HG03045 (cell line): ENCODE measurements around the gene GLI2.

Source experiments
- ATAC-seq: cut with Tn5 transposase; IDR thresholded peaks from one replicate; pipeline ENCODE4 v1.9.1; 2021; ENCODE audit warnings: mild to moderate bottlenecking, moderate library complexity; ENCODE audit not compliant: unreplicated experiment

The GLI2 gene

DNA sequence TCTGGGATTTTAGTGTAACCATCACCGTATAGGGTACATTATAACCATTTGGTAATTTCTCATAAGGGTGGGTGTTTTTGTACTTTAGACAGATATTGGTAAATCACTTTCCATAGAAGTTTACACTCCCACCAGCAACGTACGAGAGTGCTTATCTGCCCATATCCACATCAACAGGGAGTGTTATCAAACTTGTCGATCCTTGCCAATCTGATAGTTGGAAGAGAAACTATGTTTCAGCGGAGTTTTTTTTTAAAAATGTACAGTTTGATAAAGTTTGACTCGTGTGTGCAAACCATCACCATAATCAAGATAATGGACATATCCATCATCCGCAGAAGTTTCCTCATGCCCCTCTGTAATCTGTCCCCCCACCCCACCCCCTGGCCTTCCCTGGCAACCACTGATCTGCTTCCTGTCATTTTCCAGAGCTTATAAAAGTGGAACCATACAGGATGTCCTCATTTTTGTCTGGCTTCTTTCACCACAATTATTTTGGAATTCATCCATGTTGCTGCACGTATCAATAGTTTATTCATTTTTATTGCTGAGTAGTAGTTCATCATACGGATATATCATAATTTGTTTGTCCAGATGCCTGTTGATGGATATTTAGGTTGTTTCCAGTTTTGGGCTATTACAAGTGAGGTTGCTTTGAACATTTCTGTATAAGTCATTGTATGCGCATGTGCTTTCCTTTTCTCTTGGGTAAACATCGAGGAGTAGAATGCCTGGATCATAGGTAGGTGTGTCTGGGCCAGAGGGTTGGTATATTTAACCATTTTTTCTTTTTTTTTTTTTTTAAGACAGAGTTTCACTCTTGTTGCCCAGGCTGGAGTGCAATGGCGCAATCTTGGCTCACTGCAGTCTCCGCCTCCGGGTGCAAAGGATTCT lies 18.6 kb downstream of the GLI2 start:
- ATAC-seq, result no peak

DNA sequence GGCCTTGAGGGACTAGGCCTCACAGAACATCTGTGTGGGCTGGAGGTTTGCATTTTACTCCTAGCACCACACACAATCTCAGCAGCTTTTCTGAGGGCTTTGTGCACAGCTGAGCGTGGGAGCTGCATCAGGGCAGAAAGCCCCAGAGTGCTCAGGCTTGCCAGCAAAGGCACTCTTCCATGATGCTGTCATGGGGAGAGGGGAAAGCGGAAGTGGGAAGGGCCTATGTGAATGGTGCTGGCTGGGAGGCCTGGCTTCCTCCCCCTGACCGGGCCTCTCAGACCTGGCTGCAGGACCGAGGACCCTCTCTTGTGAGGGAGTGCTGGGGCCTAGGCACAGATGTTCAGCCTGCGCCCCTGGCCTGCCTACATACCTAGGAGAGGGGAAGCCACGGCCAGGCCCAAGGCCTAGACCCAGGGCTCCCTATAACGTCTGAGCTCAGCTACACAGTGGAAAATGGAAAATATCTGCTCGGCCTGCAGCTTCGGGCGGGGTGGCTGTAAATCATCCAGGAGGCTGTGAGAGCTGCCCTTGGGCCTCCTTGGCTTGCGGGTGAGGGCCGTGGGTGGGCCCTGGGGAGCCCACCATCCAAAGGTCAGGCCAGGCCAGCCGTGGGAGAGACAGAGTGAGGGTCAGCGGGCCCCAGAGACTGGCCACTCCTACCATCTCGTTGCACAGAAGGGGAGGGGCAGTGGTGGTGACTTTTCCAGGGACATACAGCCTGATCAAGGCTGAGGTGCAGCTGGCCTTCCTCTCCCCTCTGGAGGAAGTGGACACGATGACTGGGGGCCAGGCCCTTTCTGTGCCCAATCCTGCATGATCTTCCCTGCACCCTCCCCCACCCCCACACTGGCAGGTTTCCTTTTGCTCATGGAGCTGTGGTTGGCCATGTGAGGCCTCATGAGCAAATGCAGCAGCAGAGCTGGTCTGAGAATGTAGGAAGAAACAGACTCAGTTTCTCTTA lies 22.8 kb downstream of the GLI2 start:
- ATAC-seq, result no peak

DNA sequence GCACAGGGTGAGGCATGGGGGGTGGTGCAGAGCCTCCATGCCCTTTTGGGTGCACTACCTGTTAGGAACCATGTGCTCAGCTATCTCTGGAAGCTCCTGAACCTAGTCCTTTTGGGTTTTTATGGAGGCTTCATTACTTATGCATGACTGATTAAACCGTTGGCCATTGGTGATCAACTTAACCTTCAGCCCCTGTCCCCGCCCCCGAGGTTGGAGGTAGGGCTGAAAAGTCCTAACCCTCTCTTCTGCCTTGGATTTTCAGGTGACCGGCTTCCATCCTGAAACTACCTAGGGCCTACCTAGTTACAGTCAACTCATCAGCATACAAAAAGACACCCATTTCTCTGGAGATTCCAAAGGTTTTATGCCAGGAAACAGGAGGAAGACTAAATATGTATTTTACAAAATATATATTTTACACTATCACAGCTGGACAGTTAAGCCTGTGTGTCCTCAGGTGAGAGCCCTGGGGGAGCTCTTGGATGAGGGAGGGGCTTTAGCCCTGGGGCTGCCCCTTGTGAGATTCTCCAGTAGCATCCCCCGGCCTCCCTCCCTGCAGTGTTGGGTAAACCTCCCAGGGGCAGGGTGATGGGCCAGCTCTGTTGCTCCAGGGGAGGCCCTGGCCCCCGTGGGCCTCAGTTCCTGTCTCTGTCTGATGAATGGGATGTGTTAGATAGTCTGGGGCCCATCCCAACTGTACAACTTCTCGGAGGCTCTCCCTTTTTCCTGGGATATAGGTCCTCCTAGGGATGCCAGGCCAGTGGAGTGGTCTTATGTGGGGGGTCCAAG lies 24.1 kb downstream of the GLI2 start:
- no peak for ATAC-seq

DNA sequence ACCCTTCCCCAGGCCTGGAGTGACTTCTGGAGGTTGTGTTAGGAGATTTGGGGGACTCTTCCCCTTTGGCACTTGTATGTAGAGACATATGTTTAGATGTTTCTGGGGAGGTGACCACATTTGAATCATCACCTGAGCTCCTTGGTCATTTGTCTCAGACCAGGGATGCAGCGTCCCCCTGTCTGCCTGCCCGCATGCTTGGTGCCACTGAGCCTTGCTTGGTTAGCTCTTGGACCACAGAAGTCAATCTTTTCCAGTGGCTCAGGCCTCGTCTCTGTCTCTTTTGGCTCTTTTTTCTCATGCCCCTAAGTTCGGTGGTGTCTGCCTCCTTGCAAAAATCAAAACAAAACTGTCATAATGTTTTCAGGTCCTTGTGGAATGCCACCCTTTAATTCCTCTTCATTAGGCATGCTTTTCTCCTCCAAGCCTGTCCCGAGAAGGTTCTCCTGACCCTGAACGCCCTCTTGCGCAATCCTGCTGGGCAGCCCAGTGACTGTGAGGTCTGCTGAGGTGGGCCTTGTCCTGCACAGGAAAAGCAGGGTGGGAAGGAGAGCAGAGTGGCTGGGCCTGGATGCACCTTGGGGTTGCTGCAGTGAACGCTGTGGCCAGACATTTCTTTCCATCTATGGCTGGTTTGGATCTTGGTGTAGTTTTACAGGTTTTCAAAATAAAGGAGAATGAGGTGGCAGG lies 24.9 kb downstream of the GLI2 start:
- ATAC-seq, result no peak

DNA sequence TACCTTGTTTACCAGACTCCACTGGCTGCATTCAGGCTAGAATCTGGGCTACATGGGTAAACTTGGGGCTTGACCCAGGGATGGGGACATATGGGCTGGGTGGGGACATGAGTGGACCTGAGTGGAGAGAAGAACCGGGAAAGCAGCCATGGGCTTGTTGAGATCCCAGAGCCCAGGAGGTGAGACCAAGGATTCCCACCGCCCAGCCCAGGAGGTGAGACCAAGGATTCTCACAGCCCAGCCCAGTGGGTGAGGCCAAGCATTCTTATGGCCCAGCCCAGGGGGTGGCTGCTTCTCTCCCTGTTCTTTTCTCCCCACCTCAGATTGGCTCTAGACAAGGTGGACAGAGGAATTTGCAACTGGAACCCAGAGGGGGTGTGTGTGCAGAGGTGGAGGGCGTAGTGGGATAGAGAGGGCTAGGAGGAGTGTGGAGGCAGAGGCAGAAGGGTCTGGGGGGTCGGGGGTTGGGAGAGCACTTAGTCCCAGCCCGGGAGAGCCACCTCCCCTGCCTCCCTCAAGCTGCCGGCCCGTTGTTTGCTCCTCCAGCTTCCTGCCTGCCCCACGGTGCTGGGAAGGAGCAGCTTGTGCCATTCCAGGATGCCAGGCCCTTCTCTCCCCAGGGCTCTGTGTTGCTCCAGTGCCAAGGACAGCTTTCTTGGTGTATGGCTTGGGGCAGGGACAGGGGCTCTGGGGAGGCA lies 25.6 kb downstream of the GLI2 start:
- ATAC-seq, result no peak

DNA sequence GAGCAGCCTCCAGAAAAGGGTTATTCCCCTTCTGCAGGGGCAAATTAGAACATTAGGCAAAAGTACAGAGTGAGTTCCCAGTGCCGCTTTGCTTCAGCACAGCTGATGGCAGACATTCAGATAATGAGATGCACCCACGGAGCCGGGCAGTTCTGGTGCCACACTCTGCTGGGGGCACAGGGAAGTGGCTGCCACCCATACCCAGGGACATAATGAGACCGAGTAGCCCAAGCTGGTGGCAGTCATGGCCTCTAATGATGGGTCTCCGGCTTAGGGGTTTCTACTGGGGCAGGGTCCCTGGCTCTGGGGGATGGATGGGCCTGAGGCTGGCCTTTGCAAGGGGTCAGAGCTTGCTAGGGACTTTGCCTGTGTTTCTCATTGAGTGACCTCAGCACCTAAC lies 26.2 kb downstream of the GLI2 start:
- no peak for ATAC-seq

DNA sequence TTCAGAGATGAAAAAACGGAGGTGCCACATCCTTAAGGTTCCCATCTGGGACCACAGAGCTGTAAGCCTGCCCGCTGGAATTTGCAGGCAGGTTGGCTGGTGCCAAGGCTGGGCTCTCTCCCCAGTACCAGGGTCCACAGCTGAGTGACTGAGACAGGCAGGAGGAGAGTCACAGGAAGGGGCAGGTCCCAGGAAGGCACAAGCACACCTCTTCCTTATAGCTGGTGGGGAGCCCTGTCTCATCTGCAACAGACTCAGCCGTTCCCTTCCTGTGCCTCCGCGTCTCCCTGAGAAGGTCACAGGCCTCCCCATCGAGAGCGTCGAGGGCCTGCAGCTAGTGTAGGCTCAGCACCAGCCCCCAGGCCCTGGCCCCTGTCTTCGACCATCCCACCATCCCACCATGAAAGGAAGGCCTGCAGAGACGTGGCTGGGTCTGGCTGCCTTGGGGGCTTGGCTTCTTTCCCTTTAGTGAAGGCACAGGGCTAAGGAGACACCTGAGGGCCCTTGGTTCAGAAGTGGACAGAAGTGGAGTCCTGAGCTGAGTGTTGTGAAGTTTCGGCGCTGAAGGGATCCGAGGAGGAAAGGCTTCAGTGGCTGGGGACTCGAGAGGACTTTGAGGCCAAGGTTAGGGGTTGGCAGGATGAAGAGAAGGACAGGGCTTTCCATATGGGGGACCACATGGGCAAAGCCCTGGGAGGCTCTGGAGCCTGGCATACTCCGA lies 26.8 kb downstream of the GLI2 start:
- ATAC-seq, result no peak

DNA sequence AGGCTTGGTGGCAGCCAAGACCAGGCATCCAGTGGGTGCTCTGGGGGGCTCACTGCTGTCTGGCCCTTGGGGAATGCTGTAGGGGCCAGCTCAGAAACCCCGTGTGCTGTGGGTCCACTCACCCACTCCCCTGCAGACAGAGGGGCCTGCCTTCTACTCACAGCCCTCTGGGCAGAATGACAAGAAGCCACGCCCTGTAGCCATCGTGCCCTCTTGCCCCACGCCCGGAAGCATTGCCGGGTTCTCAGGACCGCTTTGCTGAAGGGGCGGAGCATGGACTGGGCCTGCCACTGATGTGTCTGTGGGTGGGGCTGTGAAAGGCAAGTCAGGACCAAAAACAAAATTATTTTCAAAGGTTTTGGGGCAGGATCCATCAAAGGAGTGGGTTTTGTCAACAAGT lies 27.8 kb downstream of the GLI2 start:
- no peak for ATAC-seq

DNA sequence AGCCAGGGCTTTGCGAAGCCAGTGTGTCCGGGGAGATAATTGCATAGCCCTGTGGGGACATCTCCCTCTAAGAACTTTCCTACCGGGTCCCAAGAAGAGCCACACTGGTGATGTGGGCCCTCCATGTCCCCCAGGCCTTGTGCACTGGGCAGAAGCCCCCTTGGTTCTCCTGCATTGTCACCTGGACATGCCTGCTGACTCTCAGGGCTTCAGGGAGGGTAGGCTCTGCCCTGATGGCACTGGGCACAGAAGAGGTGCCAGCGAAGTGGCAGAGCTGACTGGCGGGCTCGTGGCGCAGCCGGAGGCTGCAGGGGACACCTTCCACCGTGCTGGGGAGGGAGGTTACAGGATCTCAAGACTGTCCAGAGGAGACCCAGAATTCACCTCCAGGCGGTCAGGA lies 28.3 kb downstream of the GLI2 start:
- ATAC-seq, result no peak

DNA sequence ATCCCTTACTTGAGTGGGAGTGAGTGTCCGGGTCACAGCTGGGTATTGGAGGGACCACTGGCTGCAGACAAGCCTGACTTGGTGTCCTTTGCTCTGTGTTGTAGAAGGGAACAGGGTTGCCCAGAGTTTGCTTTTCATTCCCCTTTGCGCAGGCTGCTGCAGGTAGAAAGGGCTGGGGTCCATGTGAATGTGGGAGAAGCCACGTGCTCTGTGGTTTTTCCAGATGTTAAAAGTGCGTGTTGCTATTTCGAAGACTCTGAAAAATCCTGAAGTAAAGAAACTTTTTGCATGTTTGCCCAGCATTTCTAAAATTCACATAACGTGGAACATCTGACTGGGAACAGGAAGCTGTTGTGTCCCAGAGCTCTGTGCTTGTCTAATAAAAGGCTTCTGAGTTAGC lies 28.8 kb downstream of the GLI2 start:
- no peak for ATAC-seq

DNA sequence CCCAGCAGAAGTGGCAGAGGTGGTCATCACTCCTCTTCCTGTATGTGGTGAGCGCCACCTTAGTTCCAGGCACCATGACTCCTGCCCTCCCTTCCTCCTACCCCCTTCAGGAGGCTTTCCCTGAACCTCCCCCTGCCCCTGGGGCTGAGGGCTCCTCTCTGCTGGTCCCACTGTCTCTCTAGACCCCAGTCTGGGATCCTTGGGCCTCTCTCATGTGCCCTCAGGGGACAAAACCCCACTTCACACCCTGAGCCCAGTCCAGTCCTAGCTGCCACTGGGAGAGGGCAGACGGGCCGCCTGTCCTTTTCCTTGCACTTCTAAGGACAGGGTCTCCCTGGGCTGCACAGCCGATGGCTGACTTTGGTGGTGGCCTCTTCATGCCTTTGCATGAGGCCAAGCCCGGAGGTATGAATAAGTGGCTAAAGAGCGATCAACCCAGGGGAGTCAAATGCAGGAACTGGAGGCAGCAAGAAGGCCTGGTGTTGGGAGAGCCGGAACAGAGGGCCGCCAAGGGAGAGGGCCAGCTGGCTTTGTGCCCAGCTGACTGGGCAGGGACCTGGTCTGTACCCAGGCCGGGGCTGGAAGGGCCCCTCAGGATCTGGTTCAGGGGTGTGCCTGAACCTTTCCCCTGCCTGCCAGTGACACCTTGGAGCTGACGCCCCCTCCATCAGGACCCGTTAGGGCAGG lies 29.5 kb downstream of the GLI2 start:
- ATAC-seq, result no peak

DNA sequence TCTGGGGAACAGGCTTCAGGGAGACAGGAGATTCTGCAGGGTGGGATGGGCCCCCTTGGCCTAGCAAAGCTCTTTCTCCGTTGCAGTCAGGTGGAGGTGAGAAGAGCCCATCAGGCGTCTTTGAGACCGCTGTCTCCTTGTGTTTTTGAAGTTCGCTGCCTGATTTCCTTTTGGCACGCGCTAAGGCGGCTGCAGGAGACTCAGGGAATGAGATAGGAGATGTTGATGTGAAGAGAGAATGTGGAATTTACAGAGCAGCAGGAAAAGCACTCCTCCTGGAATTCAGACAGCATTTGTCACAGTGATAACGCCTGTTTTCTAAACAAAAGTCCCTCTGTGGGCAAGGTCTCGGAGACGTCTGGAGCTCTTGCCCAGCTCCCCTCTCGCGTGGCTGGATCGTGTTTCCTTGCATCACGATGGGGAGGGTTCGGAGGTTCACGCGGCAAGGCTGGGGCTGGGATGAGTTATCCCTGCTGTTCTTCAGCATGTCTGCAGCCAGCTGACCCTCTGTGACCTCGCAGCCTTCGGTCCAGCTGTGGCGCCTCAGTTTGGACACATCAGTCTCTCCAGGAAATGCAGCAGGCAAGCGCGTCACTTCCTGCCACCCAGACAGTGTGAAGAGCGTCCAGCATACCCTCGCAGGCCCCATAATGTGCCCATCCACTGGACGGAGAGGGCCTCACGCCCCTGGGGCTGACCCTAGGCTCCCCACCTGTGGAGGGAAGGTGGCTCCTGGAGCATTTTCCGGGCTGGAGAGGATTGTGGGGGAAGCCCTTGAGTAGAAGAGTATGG lies 30.2 kb downstream of the GLI2 start:
- ATAC-seq, result no peak

DNA sequence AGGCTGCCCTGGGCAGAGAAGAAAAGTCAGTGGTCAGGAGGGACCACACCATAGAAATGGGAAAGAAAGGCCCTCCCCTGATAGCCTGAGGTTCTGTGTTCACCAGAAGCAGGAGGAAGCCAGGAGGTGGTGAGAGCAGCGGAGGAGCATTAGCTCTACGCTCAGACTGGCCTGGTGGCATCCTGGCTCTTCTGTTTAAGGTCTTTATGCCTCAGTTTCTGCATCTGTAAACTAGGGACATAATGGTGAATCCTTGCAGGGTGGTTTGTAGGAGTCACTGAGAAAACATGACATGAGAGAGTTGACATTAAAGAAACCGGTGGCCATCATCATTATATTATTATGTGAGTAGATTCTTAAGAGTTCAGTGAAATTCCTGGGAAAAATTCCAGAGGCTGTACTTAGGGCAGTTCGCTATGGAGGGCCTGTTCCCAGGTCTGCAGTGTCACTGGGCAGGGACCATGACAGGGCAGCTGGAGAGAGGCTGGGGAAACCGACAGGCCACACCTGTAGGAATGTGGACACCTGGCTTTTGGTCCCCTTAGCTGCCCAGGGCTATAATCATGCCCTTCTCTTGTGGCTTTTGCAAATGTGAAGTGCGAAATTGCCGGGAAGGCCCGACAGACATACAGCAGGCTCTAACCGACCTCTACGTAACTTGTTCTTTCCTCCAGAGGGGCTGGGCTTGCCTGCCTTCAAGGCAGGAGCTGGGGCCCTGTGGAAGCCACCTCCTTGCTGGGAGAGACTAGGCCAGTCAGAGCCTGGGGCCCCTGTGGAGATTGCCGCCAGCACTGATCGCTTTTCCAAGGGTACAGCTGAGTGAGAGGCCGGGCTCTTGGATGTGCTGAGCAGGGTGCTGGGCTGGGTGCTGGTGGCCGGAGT lies 31.0 kb downstream of the GLI2 start:
- no peak for ATAC-seq

DNA sequence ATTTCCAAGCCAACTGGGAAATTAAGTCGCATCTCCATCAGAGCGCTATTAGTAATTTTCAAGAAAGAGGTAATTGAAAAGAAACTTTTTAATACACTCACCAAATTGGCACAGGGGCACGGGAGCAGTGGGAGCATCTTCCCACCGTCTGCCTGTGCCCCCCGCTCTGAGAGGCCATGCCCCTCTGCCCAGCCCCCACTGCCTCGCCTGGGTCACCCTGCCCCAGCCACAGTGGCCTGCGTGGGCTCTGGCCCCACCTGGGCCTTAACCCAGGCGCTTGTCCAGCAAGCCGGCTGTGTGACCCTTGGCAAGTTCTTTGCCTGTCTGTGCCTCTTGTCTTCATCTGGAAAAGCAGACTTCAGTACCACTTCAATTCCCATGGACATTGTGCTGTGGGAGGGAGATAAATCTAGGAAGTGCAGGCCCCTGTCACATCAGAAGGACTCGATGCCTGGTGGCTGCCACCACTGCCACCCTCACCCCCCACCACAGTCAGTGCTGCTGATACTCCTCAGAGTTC lies 31.9 kb downstream of the GLI2 start:
- ATAC-seq, result no peak

DNA sequence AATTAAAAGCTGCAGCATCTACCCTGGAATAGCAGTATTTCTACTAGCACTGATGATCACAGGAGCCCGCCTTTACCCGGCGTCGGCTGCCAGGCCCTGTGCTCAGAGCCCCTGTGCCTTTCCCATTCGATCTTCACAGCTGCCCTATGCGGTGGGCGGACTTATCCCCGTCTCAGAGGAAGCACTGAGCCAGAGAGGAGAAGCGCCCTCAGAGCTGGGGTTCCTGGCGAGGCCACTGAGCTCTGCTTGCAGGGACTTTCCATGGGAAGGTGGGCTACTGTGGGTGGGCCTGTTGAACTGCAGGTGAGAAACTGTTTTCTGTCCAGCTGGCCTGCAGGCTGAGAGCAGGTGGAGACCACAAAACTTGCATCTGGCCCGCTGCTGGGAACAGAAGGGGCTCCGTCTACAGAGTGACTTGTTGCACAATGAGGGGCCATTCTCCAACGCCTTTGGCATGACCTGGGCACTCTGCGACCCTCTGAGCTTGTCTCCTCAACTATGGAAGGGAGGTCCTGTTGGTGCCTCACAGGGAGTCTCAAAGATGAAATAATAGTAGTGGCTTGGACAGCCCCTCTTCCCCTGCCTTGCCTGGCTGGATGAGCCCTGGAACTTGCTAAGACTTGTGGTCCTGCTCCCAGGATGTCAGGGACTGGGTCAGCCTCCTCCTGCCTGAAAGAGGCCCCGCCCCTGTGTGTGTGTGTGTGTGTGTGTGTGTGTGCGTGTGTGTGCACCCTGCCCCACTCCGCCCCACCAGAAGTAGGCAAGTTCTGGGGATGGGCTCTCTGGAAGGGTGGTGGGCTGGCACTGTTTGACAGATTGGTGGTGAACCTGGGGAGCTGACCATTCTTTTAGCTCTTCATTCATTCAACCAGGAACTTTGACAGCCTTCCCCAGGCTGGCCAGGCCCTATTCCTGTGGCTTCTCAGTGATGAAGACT lies 32.7 kb downstream of the GLI2 start:
- no peak for ATAC-seq
